Measurements from ENCODE around the gene COL27A1.

- TF ChIP-seq CTCF (IDR thresholded peaks at IDR 0.05) (no peak), FOSB (CRISPR knock-in tag; IDR thresholded peaks at IDR 0.05) (no peak), RFX5 (IDR thresholded peaks at IDR 0.05) (no peak), CEBPB (IDR thresholded peaks at IDR 0.05) (no peak), POLR2A (IDR thresholded peaks at IDR 0.05; ENCODE audit: low read length) (no peak), MAX (IDR thresholded peaks at IDR 0.05) (no peak), CHD2 (IDR thresholded peaks at IDR 0.05; ENCODE audit: low read length, partially characterized antibody) (no peak), BHLHE40 (IDR thresholded peaks at IDR 0.05; ENCODE audit: low read depth, low read length) (no peak), ELK1 (IDR thresholded peaks at IDR 0.05; ENCODE audit: low read depth, low read length) (no peak), RAD21 (conservative IDR thresholded peaks at IDR 0.05 in 1 of 2, IDR thresholded peaks at IDR 0.05 in 1 of 2) (no peak), REST (IDR thresholded peaks at IDR 0.05) (no peak)
Observed at GRCh38 chr9:114227288-114228015, 72.1 kb downstream of the COL27A1 start.

All from A549 (cell line).